ENCODE measurements around the gene CHRM1.

Gene CHRM1

DNA sequence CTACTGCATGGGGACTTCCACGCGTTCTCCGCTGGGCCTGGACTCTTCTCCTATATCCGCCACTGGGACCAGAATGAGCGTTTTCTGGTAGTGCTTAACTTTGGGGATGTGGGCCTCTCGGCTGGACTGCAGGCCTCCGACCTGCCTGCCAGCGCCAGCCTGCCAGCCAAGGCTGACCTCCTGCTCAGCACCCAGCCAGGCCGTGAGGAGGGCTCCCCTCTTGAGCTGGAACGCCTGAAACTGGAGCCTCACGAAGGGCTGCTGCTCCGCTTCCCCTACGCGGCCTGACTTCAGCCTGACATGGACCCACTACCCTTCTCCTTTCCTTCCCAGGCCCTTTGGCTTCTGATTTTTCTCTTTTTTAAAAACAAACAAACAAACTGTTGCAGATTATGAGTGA lies 32.8 kb downstream of the CHRM1 start:
- no peak overlapping the region for H3K4ac ChIP-seq (ENCODE audit: low read length)
- H2AK5ac ChIP-seq (ENCODE audit: low read depth, low read length): no peak overlapping the region
- no peak overlapping the region for H2BK12ac ChIP-seq (ENCODE audit: low read length)
- H2AFZ ChIP-seq (ENCODE audit: low read length): no peak overlapping the region
- no peak overlapping the region for H3K9ac ChIP-seq (ENCODE audit: low read depth, low read length, poor library complexity)
- DNase-seq (ENCODE audit: low spot score): no peak
- H4K8ac ChIP-seq (ENCODE audit: low read depth, low read length): no peak overlapping the region
- H3K4me1 ChIP-seq (ENCODE audit: control insufficient read depth in 2 of 2, insufficient read depth in 1 of 2, low read depth in 1 of 2, low read length in 2 of 2): peaks cover 2 to 18% of the 10 kb centered on the region in 2 donors
- H3K36me3 ChIP-seq (replicated peaks in 1 of 2; ENCODE audit: control insufficient read depth in 2 of 2, insufficient read depth in 2 of 2, low read length in 2 of 2): peaks cover 50 to 68% of the 10 kb centered on the region in 2 donors
- no peaks in the 10 kb centered on the region for H3K9me3 ChIP-seq (replicated peaks in 1 of 2; ENCODE audit: control insufficient read depth in 2 of 2, insufficient read depth in 1 of 2, low read depth in 1 of 2, low read length in 2 of 2)
- H4K91ac ChIP-seq (ENCODE audit: low read depth, low read length, poor library complexity): no peak overlapping the region
- H2BK120ac ChIP-seq (ENCODE audit: low read depth, low read length): no peak overlapping the region
- H3K79me1 ChIP-seq (ENCODE audit: low read depth, low read length): peaks cover 10% of the 10 kb centered on the region
- no peaks in the 10 kb centered on the region for H3K27me3 ChIP-seq (ENCODE audit: control insufficient read depth in 3 of 3, insufficient read depth in 3 of 3, low read depth in 1 of 3, low read length in 3 of 3)
- no peak overlapping the region for H3K23ac ChIP-seq (ENCODE audit: low read depth, low read length, poor library complexity)
- H2BK5ac ChIP-seq (ENCODE audit: low read length): no peak overlapping the region
- no peak overlapping the region for H3K4me3 ChIP-seq (ENCODE audit: low read length in 2 of 2)
- no CpG with 5 or more reads among the region's 14 CpGs for WGBS, 2 donors (ENCODE audit: extremely low coverage in 2 of 2, insufficient read length in 2 of 2, insufficient replicate concordance in 1 of 2)
- H3K18ac ChIP-seq (ENCODE audit: low read length): no peak overlapping the region
- H2BK15ac ChIP-seq (ENCODE audit: low read length): no peak overlapping the region
- H3K14ac ChIP-seq (ENCODE audit: low read length): no peak overlapping the region
- no peak overlapping the region for H3K27ac ChIP-seq (replicated peaks; ENCODE audit: low read length)
- H3K4me2 ChIP-seq (ENCODE audit: insufficient read depth, low read length, poor library complexity, severe bottlenecking): no peak overlapping the region

DNA sequence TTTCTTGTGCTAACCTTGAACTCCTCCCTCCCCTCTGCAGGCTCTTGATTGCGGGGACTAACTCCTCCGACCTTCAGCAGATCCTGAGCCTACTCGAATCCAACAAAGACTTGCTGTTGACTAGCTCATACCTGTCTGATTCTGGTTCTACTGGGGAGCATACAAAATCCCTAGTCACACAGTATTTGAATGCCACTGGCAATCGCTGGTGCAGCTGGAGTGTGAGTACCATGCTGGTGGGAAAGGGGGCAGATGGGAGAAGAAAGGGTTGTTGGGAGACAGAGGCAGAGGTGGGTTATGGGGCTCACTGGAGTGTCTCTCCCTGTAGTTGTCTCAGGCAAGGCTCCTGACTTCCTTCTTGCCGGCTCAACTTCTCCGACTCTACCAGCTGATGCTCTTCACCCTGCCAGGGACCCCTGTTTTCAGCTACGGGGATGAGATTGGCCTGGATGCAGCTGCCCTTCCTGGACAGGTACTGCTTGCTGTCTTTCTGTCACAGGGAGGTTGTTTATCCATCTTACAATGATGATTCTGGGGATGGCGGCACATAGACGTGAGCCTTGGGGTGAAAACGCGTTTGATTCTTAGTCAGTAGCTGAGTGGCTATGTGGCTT lies 35.9 kb downstream of the CHRM1 start:
- Histone ChIP-seq H3K14ac (ENCODE audit: low read length) (no peak overlapping the region), H2BK120ac (ENCODE audit: low read depth, low read length) (no peak overlapping the region), H2AK5ac (ENCODE audit: low read depth, low read length) (no peak overlapping the region), H3K4me2 (ENCODE audit: insufficient read depth, low read length, poor library complexity, severe bottlenecking) (no peak overlapping the region), H3K4me3 (ENCODE audit: low read length in 2 of 2) (peak overlapping the region in 1 of 2 donors; percentile 13), H3K23ac (ENCODE audit: low read depth, low read length, poor library complexity) (no peak overlapping the region), H4K91ac (ENCODE audit: low read depth, low read length, poor library complexity) (no peak overlapping the region), H3K27ac (replicated peaks; ENCODE audit: low read length) (no peak overlapping the region), H3K9ac (ENCODE audit: low read depth, low read length, poor library complexity) (no peak overlapping the region), H3K9me3 (replicated peaks in 1 of 2; ENCODE audit: control insufficient read depth in 2 of 2, insufficient read depth in 1 of 2, low read depth in 1 of 2, low read length in 2 of 2) (no peaks in the 10 kb centered on the region), H2BK12ac (ENCODE audit: low read length) (no peak overlapping the region), H3K4ac (ENCODE audit: low read length) (no peak overlapping the region), H3K18ac (ENCODE audit: low read length) (no peak overlapping the region), H2BK15ac (ENCODE audit: low read length) (no peak overlapping the region), H3K4me1 (ENCODE audit: control insufficient read depth in 2 of 2, insufficient read depth in 1 of 2, low read depth in 1 of 2, low read length in 2 of 2) (peaks cover 7 to 29% of the 10 kb centered on the region in 2 donors), H2BK5ac (ENCODE audit: low read length) (no peak overlapping the region), H3K79me1 (ENCODE audit: low read depth, low read length) (peaks cover 16% of the 10 kb centered on the region), H3K27me3 (ENCODE audit: control insufficient read depth in 3 of 3, insufficient read depth in 3 of 3, low read depth in 1 of 3, low read length in 3 of 3) (no peaks in the 10 kb centered on the region), H2AFZ (ENCODE audit: low read length) (no peak overlapping the region), H4K8ac (ENCODE audit: low read depth, low read length) (no peak overlapping the region), H3K36me3 (replicated peaks in 1 of 2; ENCODE audit: control insufficient read depth in 2 of 2, insufficient read depth in 2 of 2, low read length in 2 of 2) (peaks cover 62 to 90% of the 10 kb centered on the region in 2 donors)
- DNase-seq (ENCODE audit: low spot score): no peak
- no CpG with 5 or more reads among the region's 11 CpGs for WGBS, 2 donors (ENCODE audit: extremely low coverage in 2 of 2, insufficient read length in 2 of 2, insufficient replicate concordance in 1 of 2)

GRCh38 chr11:62883673-62884072 lies 37.5 kb downstream of the CHRM1 start:
- Histone ChIP-seq H2AK5ac (ENCODE audit: low read depth, low read length) (no peak overlapping the region), H3K23ac (ENCODE audit: low read depth, low read length, poor library complexity) (no peak overlapping the region), H3K27ac (replicated peaks; ENCODE audit: low read length) (no peak overlapping the region), H3K14ac (ENCODE audit: low read length) (no peak overlapping the region), H4K8ac (ENCODE audit: low read depth, low read length) (no peak overlapping the region), H4K91ac (ENCODE audit: low read depth, low read length, poor library complexity) (no peak overlapping the region), H3K9me3 (replicated peaks in 1 of 2; ENCODE audit: control insufficient read depth in 2 of 2, insufficient read depth in 1 of 2, low read depth in 1 of 2, low read length in 2 of 2) (no peaks in the 10 kb centered on the region), H3K4me2 (ENCODE audit: insufficient read depth, low read length, poor library complexity, severe bottlenecking) (no peak overlapping the region), H3K36me3 (replicated peaks in 1 of 2; ENCODE audit: control insufficient read depth in 2 of 2, insufficient read depth in 2 of 2, low read length in 2 of 2) (peaks cover 55 to 87% of the 10 kb centered on the region in 2 donors), H3K4me3 (ENCODE audit: low read length in 2 of 2) (peak overlapping the region in 1 of 2 donors; percentile 82), H2AFZ (ENCODE audit: low read length) (no peak overlapping the region), H2BK120ac (ENCODE audit: low read depth, low read length) (no peak overlapping the region), H2BK15ac (ENCODE audit: low read length) (no peak overlapping the region), H3K18ac (ENCODE audit: low read length) (no peak overlapping the region), H3K79me1 (ENCODE audit: low read depth, low read length) (peaks cover 16% of the 10 kb centered on the region), H2BK5ac (ENCODE audit: low read length) (no peak overlapping the region), H2BK12ac (ENCODE audit: low read length) (no peak overlapping the region), H3K4me1 (ENCODE audit: control insufficient read depth in 2 of 2, insufficient read depth in 1 of 2, low read depth in 1 of 2, low read length in 2 of 2) (peaks cover 16 to 36% of the 10 kb centered on the region in 2 donors), H3K9ac (ENCODE audit: low read depth, low read length, poor library complexity) (no peak overlapping the region), H3K4ac (ENCODE audit: low read length) (no peak overlapping the region), H3K27me3 (ENCODE audit: control insufficient read depth in 3 of 3, insufficient read depth in 3 of 3, low read depth in 1 of 3, low read length in 3 of 3) (no peaks in the 10 kb centered on the region)
- DNase-seq (ENCODE audit: low spot score): no peak
- no CpG with 5 or more reads among the region's 3 CpGs for WGBS, 2 donors (ENCODE audit: extremely low coverage in 2 of 2, insufficient read length in 2 of 2, insufficient replicate concordance in 1 of 2)

GRCh38 chr11:62882788-62883501 lies 38.2 kb downstream of the CHRM1 start:
- no peak overlapping the region for H2BK120ac ChIP-seq (ENCODE audit: low read depth, low read length)
- H3K4me3 ChIP-seq (ENCODE audit: low read length in 2 of 2): peak overlapping the region; percentile 39 to 82
- WGBS, 2 donors (ENCODE audit: extremely low coverage in 2 of 2, insufficient read length in 2 of 2, insufficient replicate concordance in 1 of 2): no CpG with 5 or more reads among the region's 5 CpGs
- H3K36me3 ChIP-seq (replicated peaks in 1 of 2; ENCODE audit: control insufficient read depth in 2 of 2, insufficient read depth in 2 of 2, low read length in 2 of 2): peaks cover 51 to 85% of the 10 kb centered on the region in 2 donors
- no peaks in the 10 kb centered on the region for H3K9me3 ChIP-seq (replicated peaks in 1 of 2; ENCODE audit: control insufficient read depth in 2 of 2, insufficient read depth in 1 of 2, low read depth in 1 of 2, low read length in 2 of 2)
- H3K9ac ChIP-seq (ENCODE audit: low read depth, low read length, poor library complexity): no peak overlapping the region
- peaks cover 16 to 36% of the 10 kb centered on the region in 2 donors for H3K4me1 ChIP-seq (ENCODE audit: control insufficient read depth in 2 of 2, insufficient read depth in 1 of 2, low read depth in 1 of 2, low read length in 2 of 2)
- H2BK15ac ChIP-seq (ENCODE audit: low read length): no peak overlapping the region
- H2AFZ ChIP-seq (ENCODE audit: low read length): no peak overlapping the region
- H3K79me1 ChIP-seq (ENCODE audit: low read depth, low read length): peaks cover 14% of the 10 kb centered on the region
- H3K27me3 ChIP-seq (ENCODE audit: control insufficient read depth in 3 of 3, insufficient read depth in 3 of 3, low read depth in 1 of 3, low read length in 3 of 3): no peaks in the 10 kb centered on the region
- no peak overlapping the region for H2BK12ac ChIP-seq (ENCODE audit: low read length)
- no peak overlapping the region for H2AK5ac ChIP-seq (ENCODE audit: low read depth, low read length)
- no peak overlapping the region for H3K14ac ChIP-seq (ENCODE audit: low read length)
- H4K91ac ChIP-seq (ENCODE audit: low read depth, low read length, poor library complexity): no peak overlapping the region
- no peak overlapping the region for H3K23ac ChIP-seq (ENCODE audit: low read depth, low read length, poor library complexity)
- H4K8ac ChIP-seq (ENCODE audit: low read depth, low read length): no peak overlapping the region
- H3K27ac ChIP-seq (replicated peaks; ENCODE audit: low read length): no peak overlapping the region
- no peak overlapping the region for H3K18ac ChIP-seq (ENCODE audit: low read length)
- DNase-seq (ENCODE audit: low spot score): no peak
- H3K4ac ChIP-seq (ENCODE audit: low read length): no peak overlapping the region
- peak overlapping the region; percentile 35 for H3K4me2 ChIP-seq (ENCODE audit: insufficient read depth, low read length, poor library complexity, severe bottlenecking)
- H2BK5ac ChIP-seq (ENCODE audit: low read length): no peak overlapping the region

Data from neuronal stem cell (in vitro differentiated cells).